HepG2 (cell line): ENCODE measurements around the gene GDPGP1. TPM values are rescaled to one million over a fixed set of nuclear protein-coding genes. Genes with fewer than 3 reads are reported as not detected.

Experiments
- ATAC-seq: fragments of 200-7000 bp; cut with Tn5 transposase; 3 replicates; pipeline ENCODE4 v1.9.1; 2020; ENCODE audit warnings: mild to moderate bottlenecking, moderate library complexity
- BruUV-seq: library from RNA; stranded (reverse); fragments of 400-500 nt; replicated peaks from 2 replicates; lab custom pipeline; 2021; lab: Mats Ljungman, UMichigan
- CTCF ChIA-PET: fragments of 300-600 bp; formaldehyde crosslinking; extraction: SDS; loops from one replicate; lab custom pipeline; 2021; ENCODE audit warnings: low total read pairs, inconsistent platforms, low intra/inter-chr PET ratio; lab: Yijun Ruan, JAX
- POLR2A ChIA-PET: fragments of 350-600 bp; sonication (Branson Sonifier 250); formaldehyde crosslinking; loops from one replicate; lab custom pipeline; 2020; ENCODE audit warnings: antibody characterized with exemption, inconsistent platforms; lab: Yijun Ruan, JAX
- DNase-seq: peaks from one replicate; pipeline ENCODE4 v3.0.0-alpha.2; 2015; ENCODE audit warnings: low spot score
- FAIRE-seq: peaks from 3 replicates; lab custom pipeline; 2011; peaks lifted over from hg19 to GRCh38; lab: Jason Lieb, UNC
- H2AFZ ChIP-seq: one replicate; pipeline ENCODE4 v1.6.1; 2011; ENCODE audit warnings: low read length, inconsistent platforms
- H3K27ac ChIP-seq: fragments of 300-600 bp; 3 replicates; pipeline ENCODE4 v1.8.0; 2011; ENCODE audit warnings: mixed run types, mild to moderate bottlenecking, mixed read lengths, low read length, inconsistent platforms; ENCODE audit not compliant: insufficient read depth; ENCODE audit errors: extremely low read length
- H3K27me3 ChIP-seq, 2 experiments: fragments of 200-600 bp in 1 of 2; 2 replicates in 1 of 2; 3 replicates in 1 of 2; pipeline versions ENCODE4 v1.6.0 to v1.8.0; 2011; ENCODE audit warnings: low read length in 2 of 2, mild to moderate bottlenecking in 2 of 2, moderate library complexity in 2 of 2, inconsistent platforms in 1 of 2; ENCODE audit not compliant: insufficient read depth in 2 of 2, control insufficient read depth in 1 of 2
- H3K36me3 ChIP-seq, 2 experiments: fragments of 200-600 bp in 1 of 2; replicated peaks in 1 of 2; 2 replicates in 1 of 2; 3 replicates in 1 of 2; pipeline versions ENCODE4 v1.5.1 to v1.8.0; 2011; ENCODE audit warnings: low read length in 2 of 2, inconsistent platforms in 1 of 2; ENCODE audit not compliant: insufficient read depth in 2 of 2, control insufficient read depth in 1 of 2
- H3K4me1 ChIP-seq: 2 replicates; pipeline ENCODE4 v1.5.1; 2012; ENCODE audit warnings: low read length, inconsistent platforms; ENCODE audit not compliant: insufficient read depth
- H3K4me2 ChIP-seq: 2 replicates; pipeline ENCODE4 v1.6.0; 2011; ENCODE audit warnings: low read depth, low read length, inconsistent platforms
- H3K4me3 ChIP-seq, 3 experiments: fragments of 200-600 bp in 1 of 3; sonication (generic), shearing (Covaris generic) in 1 of 3; replicated peaks in 1 of 3; 2 replicates each; pipeline ENCODE4 v1.5.1; 2011 to 2016; ENCODE audit warnings: low read length in 3 of 3, inconsistent platforms in 2 of 3, low read depth in 2 of 3, mild to moderate bottlenecking in 2 of 3, control low read depth in 1 of 3, mixed read lengths in 1 of 3; ENCODE audit not compliant: insufficient read depth in 1 of 3
- H3K79me2 ChIP-seq: one replicate; pipeline ENCODE4 v1.6.1; 2011; ENCODE audit warnings: low read length, inconsistent platforms; ENCODE audit not compliant: insufficient read depth
- H3K9ac ChIP-seq: 2 replicates; pipeline ENCODE4 v1.6.0; 2011; ENCODE audit warnings: mild to moderate bottlenecking, low read depth, low read length, inconsistent platforms; ENCODE audit not compliant: insufficient read depth
- H3K9me3 ChIP-seq: 2 replicates; pipeline ENCODE4 v1.5.1; 2012; ENCODE audit warnings: mild to moderate bottlenecking, low read length
- H4K20me1 ChIP-seq: 2 replicates; pipeline ENCODE4 v1.6.0; 2011; ENCODE audit warnings: inconsistent platforms, mild to moderate bottlenecking, low read length, moderate library complexity; ENCODE audit not compliant: insufficient read depth
- CENPX ChIP-seq: sonication (generic); formaldehyde crosslinking; IDR thresholded peaks from 2 replicates; pipeline ENCODE4 v1.9.0; 2021; ENCODE audit warnings: mild to moderate bottlenecking, missing genetic modification reagents, moderate library complexity
- CHCHD3 ChIP-seq: sonication (generic); formaldehyde crosslinking; IDR thresholded peaks from 2 replicates; pipeline ENCODE4 v1.8.0; 2022; ENCODE audit warnings: mild to moderate bottlenecking, missing genetic modification reagents, moderate library complexity
- EP300 ChIP-seq, 3 experiments: sonication (generic) in 1 of 3; formaldehyde crosslinking in 1 of 3; IDR thresholded peaks; 2 replicates each; pipeline versions ENCODE4 v1.5.1 to v1.6.1; 2011 to 2020; ENCODE audit warnings: low read depth in 2 of 3, low read length in 2 of 3, borderline replicate concordance in 1 of 3, improper control_type of control experiment in 1 of 3, mild to moderate bottlenecking in 1 of 3, missing genetic modification reagents in 1 of 3, moderate library complexity in 1 of 3
- IKZF4 ChIP-seq: sonication (generic); formaldehyde crosslinking; IDR thresholded peaks from 2 replicates; pipeline ENCODE4 v1.5.1; 2020; ENCODE audit warnings: borderline replicate concordance, mild to moderate bottlenecking, low read depth, missing genetic modification reagents; ENCODE audit errors: not compliant biosample characterization
- ISL2 ChIP-seq: sonication (generic); formaldehyde crosslinking; IDR thresholded peaks from 2 replicates; pipeline ENCODE4 v1.5.0; 2020; ENCODE audit warnings: missing genetic modification reagents
- MBD4 ChIP-seq: IDR thresholded peaks from 2 replicates; pipeline ENCODE4 v1.6.1; 2012; ENCODE audit warnings: low read length, inconsistent platforms, borderline replicate concordance
- MXI1 ChIP-seq: IDR thresholded peaks from 3 replicates; pipeline ENCODE4 v1.6.1; 2012; ENCODE audit warnings: low read depth, low read length, inconsistent platforms, borderline replicate concordance
- NCOA5 ChIP-seq: sonication (generic); formaldehyde crosslinking; IDR thresholded peaks from 2 replicates; pipeline ENCODE4 v1.4.0; 2020; ENCODE audit warnings: missing genetic modification reagents
- RXRB ChIP-seq: IDR thresholded peaks from 2 replicates; pipeline ENCODE4 v1.6.1; 2016; ENCODE audit warnings: borderline replicate concordance, missing genetic modification reagents, missing compliant biosample characterization
- SP4 ChIP-seq: sonication (generic); formaldehyde crosslinking; IDR thresholded peaks from 2 replicates; pipeline ENCODE4 v1.8.1; 2023; ENCODE audit warnings: mild to moderate bottlenecking, missing genetic modification reagents
- ZNF275 ChIP-seq: sonication (generic); formaldehyde crosslinking; IDR thresholded peaks from 2 replicates; pipeline ENCODE4 v1.8.0; 2022; ENCODE audit warnings: missing genetic modification reagents, mild to moderate bottlenecking, inconsistent platforms, borderline replicate concordance
- ZNF460 ChIP-seq: sonication (generic); formaldehyde crosslinking; IDR thresholded peaks from 2 replicates; pipeline ENCODE4 v1.5.1; 2020; ENCODE audit warnings: missing genetic modification reagents, mild to moderate bottlenecking, borderline replicate concordance
- WGBS: methylation state at CpG from one replicate; pipeline ENCODE4 v1.1.6; 2017; ENCODE audit warnings: low lambda C conversion rate; 5-methylcytosine and 5-hydroxymethylcytosine counted together
- in situ Hi-C: cut with HindIII; loops from 2 replicates; pipeline ENCODE4 v1.10.0; 2017; ENCODE audit warnings: low pct_unique_long_range_greater_than_20kb; ENCODE audit not compliant: extremely low pct_ligation_motif_present
- intact Hi-C: fragments of 100-400 bp; cut with micrococcal nuclease; formaldehyde crosslinking; loops from one replicate; pipeline ENCODE4 v1.10.0; 2022; ENCODE audit not compliant: unreplicated experiment
- polyA plus RNA-seq, 8 experiments: library from polyadenylated mRNA; depleted of rRNA in 3 of 8; stranded (reverse) in 7 of 8; unstranded in 1 of 8; fragments of >200 nt; fragmentation: Illumina TruSeq in 4 of 8; extraction: Trizol in 4 of 8; gene quantifications; 2 replicates each; pipeline versions ENCODE4 v1.2.1 to v1.2.3, GENCODE V29; 2011 to 2016; ENCODE audit warnings: low read depth in 4 of 8, missing spikeins in 1 of 8, mixed read lengths in 1 of 8; ENCODE audit not compliant: insufficient read depth in 1 of 8
- total RNA-seq, 5 experiments: library from RNA; depleted of rRNA; stranded (reverse); fragments of >200 nt; fragmentation: Illumina TruSeq; extraction: Trizol; gene quantifications; 2 replicates each; pipeline ENCODE4 v1.2.3, GENCODE V29; 2016; ENCODE audit warnings: low read depth in 1 of 5
- TF ChIP-seq, protein P1 (sequence below): sonication (generic); formaldehyde crosslinking; IDR thresholded peaks from 2 replicates; pipeline ENCODE4 v1.4.0; 2020; ENCODE audit warnings: missing genetic modification reagents
- TF ChIP-seq, protein P2 (sequence below): sonication (generic); formaldehyde crosslinking; IDR thresholded peaks from 2 replicates; pipeline ENCODE4 v1.8.0; 2022; ENCODE audit warnings: missing genetic modification reagents, low read depth, mild to moderate bottlenecking, borderline replicate concordance
- TF ChIP-seq, protein P3 (sequence below): sonication (generic); formaldehyde crosslinking; conservative IDR thresholded peaks from 2 replicates; pipeline ENCODE4 v1.4.0; 2020; ENCODE audit warnings: missing genetic modification reagents
- TF ChIP-seq, protein P4 (sequence below): sonication (generic); formaldehyde crosslinking; IDR thresholded peaks from 2 replicates; pipeline ENCODE4 v1.5.0; 2020; ENCODE audit warnings: missing genetic modification reagents, mild to moderate bottlenecking, borderline replicate concordance

Gene GDPGP1
- total and polyA plus RNA-seq, 2 of the 13 experiments (the other 11 are each of a cell fraction or from before 2014, with no cell fraction given), result 1.5 to 4.3 TPM

GRCh38 chr15:90184786-90185704, 49.0 kb upstream of the GDPGP1 start:
- CTCF ChIA-PET, result no interaction called here
- TSS peak; percentile 60 for BruUV-seq
- Histone ChIP-seq H3K4me2 (peak overlapping the region; percentile 90), H3K4me3 (peak overlapping the region; percentile 59 to 89 (median 79)), H2AFZ (no peak overlapping the region), H3K9ac (peak overlapping the region; percentile 58), H4K20me1 (no peaks in the 10 kb centered on the region), H3K36me3 (no peaks in the 10 kb centered on the region), H3K4me1 (peaks cover 34% of the 10 kb centered on the region), H3K27ac (no peak overlapping the region), H3K79me2 (no peaks in the 10 kb centered on the region), H3K9me3 (no peaks in the 10 kb centered on the region), H3K27me3 (peaks cover 0 to 3% of the 10 kb centered on the region in 2 experiments; a peak in 1 of 5 replicates)
- intact Hi-C loops, result no loop called here
- 13% methylated on average over 22 of the region's 67 CpGs for WGBS
- POLR2A ChIA-PET, result no interaction called here
- DNase-seq, result peak; percentile 54
- ATAC-seq, result peak; percentile 89
- no peak for FAIRE-seq
- in situ Hi-C loops, result no loop called here
- TF ChIP-seq, protein P1, sequence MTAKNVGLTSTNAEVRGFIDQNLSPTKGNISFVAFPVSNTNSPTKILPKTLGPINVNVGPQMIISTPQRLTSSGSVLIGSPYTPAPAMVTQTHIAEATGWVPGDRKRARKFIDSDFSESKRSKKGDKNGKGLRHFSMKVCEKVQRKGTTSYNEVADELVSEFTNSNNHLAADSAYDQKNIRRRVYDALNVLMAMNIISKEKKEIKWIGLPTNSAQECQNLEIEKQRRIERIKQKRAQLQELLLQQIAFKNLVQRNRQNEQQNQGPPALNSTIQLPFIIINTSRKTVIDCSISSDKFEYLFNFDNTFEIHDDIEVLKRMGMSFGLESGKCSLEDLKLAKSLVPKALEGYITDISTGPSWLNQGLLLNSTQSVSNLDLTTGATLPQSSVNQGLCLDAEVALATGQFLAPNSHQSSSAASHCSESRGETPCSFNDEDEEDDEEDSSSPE (CRISPR knock-in tag), result peak; percentile 39; the same call in 1 of the 2 replicates
- TF ChIP-seq CENPX (CRISPR knock-in tag) (no peak), SP4 (peak; percentile 67), ZNF460 (CRISPR knock-in tag) (0 out of 2 replicates have a peak, but pooled peaks have one; percentile 16), IKZF4 (CRISPR knock-in tag) (no peak), CHCHD3 (CRISPR knock-in tag) (no peak), MBD4 (no peak), ISL2 (CRISPR knock-in tag) (no peak), EP300 (IDR thresholded peaks at IDR 0.05; ENCODE audit: low read depth in 2 of 2, low read length in 2 of 2) (no peak), EP300 (CRISPR knock-in tag; IDR thresholded peaks at IDR 0.05; ENCODE audit: borderline replicate concordance) (no peak), MXI1 (peak; percentile 83; the same call in 2 of the 3 replicates), RXRB (CRISPR knock-in tag) (no peak; the same call in 1 of the 2 replicates), NCOA5 (CRISPR knock-in tag) (no peak), ZNF275 (CRISPR knock-in tag) (peak; percentile 55; the same call in 1 of the 2 replicates)
- TF ChIP-seq, protein P2, sequence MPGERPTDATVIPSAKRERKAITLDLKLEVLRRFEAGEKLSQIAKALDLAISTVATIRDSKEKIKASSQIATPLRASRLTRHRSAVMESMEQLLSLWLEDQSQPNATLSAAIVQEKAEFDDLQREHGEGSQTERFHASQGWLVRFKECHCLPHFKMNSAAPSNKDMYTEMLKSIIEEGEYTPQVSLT (CRISPR knock-in tag), result no peak
- TF ChIP-seq, protein P3, sequence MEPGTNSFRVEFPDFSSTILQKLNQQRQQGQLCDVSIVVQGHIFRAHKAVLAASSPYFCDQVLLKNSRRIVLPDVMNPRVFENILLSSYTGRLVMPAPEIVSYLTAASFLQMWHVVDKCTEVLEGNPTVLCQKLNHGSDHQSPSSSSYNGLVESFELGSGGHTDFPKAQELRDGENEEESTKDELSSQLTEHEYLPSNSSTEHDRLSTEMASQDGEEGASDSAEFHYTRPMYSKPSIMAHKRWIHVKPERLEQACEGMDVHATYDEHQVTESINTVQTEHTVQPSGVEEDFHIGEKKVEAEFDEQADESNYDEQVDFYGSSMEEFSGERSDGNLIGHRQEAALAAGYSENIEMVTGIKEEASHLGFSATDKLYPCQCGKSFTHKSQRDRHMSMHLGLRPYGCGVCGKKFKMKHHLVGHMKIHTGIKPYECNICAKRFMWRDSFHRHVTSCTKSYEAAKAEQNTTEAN, result 0 out of 2 replicates have a peak, but pooled peaks have one; percentile 51
- TF ChIP-seq, protein P4, sequence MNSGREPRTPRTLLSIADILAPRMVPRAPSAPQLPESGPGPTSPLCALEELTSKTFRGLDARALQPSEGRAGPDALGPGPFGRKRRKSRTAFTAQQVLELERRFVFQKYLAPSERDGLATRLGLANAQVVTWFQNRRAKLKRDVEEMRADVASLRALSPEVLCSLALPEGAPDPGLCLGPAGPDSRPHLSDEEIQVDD, result no peak
